A549 (cell line): ENCODE measurements around the gene TTC3. TPM values are rescaled to one million over a fixed set of nuclear protein-coding genes. Genes with fewer than 3 reads are reported as not detected.
A peak's percentile ranks its signal among the peaks of the same experiment; 100 is the strongest.
"Not testable (repeated sequence)": the region's sequence is repeated elsewhere in the genome, so short reads cannot be mapped to it uniquely, and the experiment has no call there.

Source experiments
- ATAC-seq, 2 experiments: fragments of 200-7000 bp in 1 of 2; fragments of >200 bp in 1 of 2; cut with Nextera tagmentation in 1 of 2; cut with Tn5 transposase in 1 of 2; 3 replicates each; pipeline versions ENCODE4 v1.8.0 to v1.9.1; 2018 to 2020; ENCODE audit warnings: mild to moderate bottlenecking in 1 of 2, moderate library complexity in 1 of 2
- CTCF ChIA-PET: fragments of 300-600 bp; sonication (Branson Sonifier 250); formaldehyde crosslinking; extraction: SDS; loops from one replicate; lab custom pipeline; 2021; ENCODE audit warnings: antibody characterized with exemption, inconsistent platforms; lab: Yijun Ruan, JAX
- POLR2A ChIA-PET: fragments of 350-600 bp; formaldehyde crosslinking; extraction: SDS; loops from one replicate; lab custom pipeline; 2021; ENCODE audit warnings: antibody characterized with exemption, inconsistent platforms; lab: Yijun Ruan, JAX
- DNase-seq, 2 experiments: peaks; one replicate each; pipeline versions ENCODE4 v3.0.0 to v3.0.0-alpha.2; 2011 to 2016; ENCODE audit warnings: low read depth in 1 of 2, low spot score in 1 of 2
- FAIRE-seq: peaks from 2 replicates; lab custom pipeline; 2011; peaks lifted over from hg19 to GRCh38; lab: Jason Lieb, UNC
- H3K27ac ChIP-seq, 2 experiments: fragments of >200 bp; sonication (Bioruptor Twin); formaldehyde crosslinking; 3 replicates each; pipeline ENCODE4 v1.5.1; 2016 to 2017
- H3K4me1 ChIP-seq: fragments of >200 bp; sonication (Bioruptor Twin); formaldehyde crosslinking; 3 replicates; pipeline ENCODE4 v1.6.1; 2016
- H3K4me2 ChIP-seq: fragments of >200 bp; sonication (Bioruptor Twin); formaldehyde crosslinking; 3 replicates; pipeline ENCODE4 v1.6.1; 2016
- H3K4me3 ChIP-seq: fragments of >200 bp; sonication (Bioruptor Twin); formaldehyde crosslinking; 3 replicates; pipeline ENCODE4 v1.5.1; 2016
- H3K9me3 ChIP-seq: fragments of >200 bp; sonication (Bioruptor Twin); formaldehyde crosslinking; 3 replicates; pipeline ENCODE4 v1.6.1; 2016
- ATOH8 ChIP-seq: fragments of 250-450 bp; sonication (Bioruptor Pico); IDR thresholded peaks from 2 replicates; pipeline ENCODE4 v1.5.0; 2020; ENCODE audit warnings: low read depth, mild to moderate bottlenecking, moderate library complexity
- CHD2 ChIP-seq: fragments of 150-350 bp; IDR thresholded peaks from 2 replicates; pipeline ENCODE4 v1.6.1; 2014; ENCODE audit warnings: low read length; ENCODE audit not compliant: partially characterized antibody
- CHD4 ChIP-seq: fragments of 200-600 bp; sonication (generic); IDR thresholded peaks from 2 replicates; pipeline ENCODE4 v1.6.1; 2016; ENCODE audit warnings: antibody characterized with exemption, mild to moderate bottlenecking, borderline replicate concordance
- EHF ChIP-seq: fragments of 250-450 bp; sonication (Bioruptor Pico); IDR thresholded peaks from 2 replicates; pipeline ENCODE4 v1.5.0; 2020; ENCODE audit warnings: mild to moderate bottlenecking
- EP300 ChIP-seq, 2 experiments: fragments of >200 bp; sonication (Bioruptor Twin); formaldehyde crosslinking; IDR thresholded peaks; 2 replicates in 1 of 2; 3 replicates in 1 of 2; pipeline ENCODE4 v1.6.1; 2016 to 2017
- FOSB ChIP-seq: fragments of 250-450 bp; sonication (Bioruptor Pico); IDR thresholded peaks from 2 replicates; pipeline ENCODE4 v1.5.0; 2020; ENCODE audit warnings: mild to moderate bottlenecking, moderate library complexity
- GATA3 ChIP-seq: IDR thresholded peaks from 2 replicates; pipeline ENCODE4 v1.6.1; 2012; ENCODE audit warnings: borderline replicate concordance
- HDAC2 ChIP-seq: fragments of 200-600 bp; sonication (generic); IDR thresholded peaks from 2 replicates; pipeline ENCODE4 v1.6.1; 2016
- HEYL ChIP-seq: fragments of 250-450 bp; sonication (Bioruptor Pico); IDR thresholded peaks from 2 replicates; pipeline ENCODE4 v1.8.0; 2021; ENCODE audit warnings: mild to moderate bottlenecking, moderate library complexity
- HOXA7 ChIP-seq: fragments of 250-450 bp; sonication (Bioruptor Pico); IDR thresholded peaks from 2 replicates; pipeline ENCODE4 v1.5.0; 2020; ENCODE audit warnings: mild to moderate bottlenecking, moderate library complexity
- HOXB5 ChIP-seq: fragments of 250-450 bp; sonication (Bioruptor Pico); IDR thresholded peaks from 2 replicates; pipeline ENCODE4 v1.5.0; 2020; ENCODE audit warnings: mild to moderate bottlenecking, moderate library complexity
- JUN ChIP-seq, 2 experiments: fragments of >200 bp; sonication (Bioruptor Twin); formaldehyde crosslinking; IDR thresholded peaks; 2 replicates in 1 of 2; 3 replicates in 1 of 2; pipeline ENCODE4 v1.6.1; 2016 to 2017
- JUNB ChIP-seq: fragments of >200 bp; sonication (Bioruptor Twin); formaldehyde crosslinking; IDR thresholded peaks from 2 replicates; pipeline ENCODE4 v1.6.1; 2016
- KDM5A ChIP-seq: fragments of 200-600 bp; sonication (generic); IDR thresholded peaks from 2 replicates; pipeline ENCODE4 v1.6.1; 2016; ENCODE audit warnings: antibody characterized with exemption, mild to moderate bottlenecking
- MAFK ChIP-seq: fragments of 450-650 bp; IDR thresholded peaks from 2 replicates; pipeline ENCODE4 v1.6.1; 2014; ENCODE audit not compliant: partially characterized antibody
- MYC ChIP-seq: IDR thresholded peaks from 2 replicates; pipeline ENCODE4 v1.6.1; 2012; ENCODE audit warnings: mild to moderate bottlenecking, inconsistent platforms, low read length, improper control_type of control experiment, borderline replicate concordance
- NR3C1 ChIP-seq: fragments of >200 bp; sonication (Bioruptor Twin); formaldehyde crosslinking; IDR thresholded peaks from 3 replicates; pipeline ENCODE4 v1.6.1; 2017
- POLR2A ChIP-seq: IDR thresholded peaks from 2 replicates; pipeline ENCODE4 v1.6.1; 2012; ENCODE audit warnings: mild to moderate bottlenecking, low read length
- POLR2AphosphoS2 ChIP-seq: conservative IDR thresholded peaks from 2 replicates; pipeline ENCODE4 v1.6.1; 2012; ENCODE audit warnings: low read length, improper control_type of control experiment, inconsistent platforms
- RARB ChIP-seq: fragments of 250-450 bp; sonication (Bioruptor Pico); IDR thresholded peaks from 2 replicates; pipeline ENCODE4 v1.8.0; 2021; ENCODE audit warnings: mild to moderate bottlenecking, moderate library complexity
- SMC3 ChIP-seq: fragments of >200 bp; sonication (Bioruptor Twin); formaldehyde crosslinking; IDR thresholded peaks from 3 replicates; pipeline ENCODE4 v1.6.1; 2018; ENCODE audit warnings: inconsistent platforms
- TFCP2L1 ChIP-seq: fragments of 250-450 bp; sonication (Bioruptor Pico); IDR thresholded peaks from 2 replicates; pipeline ENCODE4 v1.5.0; 2021; ENCODE audit warnings: mild to moderate bottlenecking
- TP53 ChIP-seq: fragments of 250-450 bp; sonication (Bioruptor Pico); IDR thresholded peaks from 2 replicates; pipeline ENCODE4 v1.5.0; 2021; ENCODE audit warnings: mild to moderate bottlenecking, moderate library complexity
- USF2 ChIP-seq: fragments of 450-650 bp; IDR thresholded peaks from 2 replicates; pipeline ENCODE4 v1.6.1; 2014; ENCODE audit warnings: antibody characterized with exemption
- ZC3H11A ChIP-seq: fragments of 450-650 bp; IDR thresholded peaks from 2 replicates; pipeline ENCODE4 v1.6.1; 2014; ENCODE audit warnings: antibody characterized with exemption, mild to moderate bottlenecking
- ZFP36 ChIP-seq: fragments of 450-650 bp; IDR thresholded peaks from 2 replicates; pipeline ENCODE4 v1.6.1; 2014; ENCODE audit warnings: borderline replicate concordance; ENCODE audit not compliant: partially characterized antibody
- ZNF302 ChIP-seq: fragments of 250-450 bp; sonication (Bioruptor Pico); IDR thresholded peaks from 2 replicates; pipeline ENCODE4 v1.9.0; 2021; ENCODE audit warnings: inconsistent platforms, mild to moderate bottlenecking, moderate library complexity
- WGBS: methylation state at CpG from one replicate; pipeline ENCODE4 v1.1.6; 2017; ENCODE audit errors: missing lambda C conversion rate; 5-methylcytosine and 5-hydroxymethylcytosine counted together
- polyA plus RNA-seq, 4 experiments: library from polyadenylated mRNA; depleted of rRNA in 3 of 4; stranded (reverse); fragments of >200 nt; fragmentation: RNase III in 1 of 4; extraction: RNeasy Plus Mini Kit Qiagen cat#74134 plus additional on column Dnase treatment in 1 of 4; gene quantifications; 2 replicates in 3 of 4; 3 replicates in 1 of 4; pipeline ENCODE4 v1.2.3, GENCODE V29; 2011 to 2017
- TF ChIP-seq, protein P1 (sequence below): fragments of 200-600 bp; sonication (generic); IDR thresholded peaks from 2 replicates; pipeline ENCODE4 v1.6.1; 2016; ENCODE audit warnings: antibody characterized with exemption, mild to moderate bottlenecking, moderate library complexity
- TF ChIP-seq, protein P2 (sequence below): fragments of 250-450 bp; sonication (Bioruptor Pico); IDR thresholded peaks from 2 replicates; pipeline ENCODE4 v1.5.0; 2021; ENCODE audit warnings: mild to moderate bottlenecking, moderate library complexity, borderline replicate concordance
- TF ChIP-seq, protein P3 (sequence below): IDR thresholded peaks from 2 replicates; pipeline ENCODE4 v1.6.1; 2012; ENCODE audit warnings: low read depth, borderline replicate concordance

TTC3 gene
- polyA plus RNA-seq, 2 of the 4 experiments (the other 2 are of a cell fraction) = 34.2 to 62.2 TPM

DNA sequence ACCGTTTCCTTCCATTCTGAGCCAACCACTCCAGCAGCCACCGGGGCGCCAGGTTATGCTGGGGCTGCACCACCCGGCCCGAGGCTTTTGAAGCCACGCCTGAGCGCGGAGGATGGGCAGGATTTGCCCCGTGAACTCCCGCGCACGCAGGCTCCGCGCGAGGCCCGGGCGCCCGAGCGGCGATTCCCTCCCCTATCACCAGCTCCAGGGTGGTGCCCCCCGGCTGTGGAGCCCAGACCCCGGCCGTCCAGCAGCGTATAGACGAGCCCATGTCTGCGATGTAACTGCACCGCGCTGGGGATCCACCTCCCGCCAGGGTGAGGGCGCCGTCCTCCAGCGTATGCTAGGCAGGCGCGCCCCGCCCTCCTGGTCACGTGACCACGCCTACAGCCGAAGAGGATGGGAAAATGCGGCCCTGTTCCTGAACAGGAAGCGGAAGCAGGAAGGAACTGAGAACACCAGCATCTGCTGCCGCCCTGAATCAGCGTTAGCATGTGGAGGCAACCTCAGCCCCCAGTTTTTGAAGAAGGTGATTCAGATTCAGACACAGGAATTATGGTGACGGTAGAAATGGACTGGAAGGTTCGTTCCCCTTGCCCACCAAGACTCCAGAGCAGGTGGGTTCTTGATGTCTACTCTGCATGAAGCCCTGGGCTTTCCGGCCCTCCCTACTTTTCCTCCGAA lies 148.1 kb downstream of the TTC3 start (continued):
- TF ChIP-seq ATOH8 (CRISPR knock-in tag) (peak; percentile 54; the same call in 1 of the 2 replicates), GATA3 (no peak), FOSB (CRISPR knock-in tag) (no peak), POLR2A (peak; percentile 94), SMC3 (0 out of 3 replicates have a peak, but pooled peaks have one; percentile 6), CHD4 (no peak), HOXA7 (CRISPR knock-in tag) (no peak), TP53 (0 out of 2 replicates have a peak, but pooled peaks have one; percentile 12), EP300 (IDR thresholded peaks at IDR 0.05) (no peak), RARB (CRISPR knock-in tag) (no peak), MAFK (peak; percentile 2), ZNF302 (CRISPR knock-in tag) (no peak), HOXB5 (CRISPR knock-in tag) (no peak), KDM5A (peak; percentile 65), ZFP36 (no peak), CHD2 (no peak), POLR2AphosphoS2 (no peak), ZC3H11A (no peak), TFCP2L1 (CRISPR knock-in tag) (0 out of 2 replicates have a peak, but pooled peaks have one; percentile 59), EHF (CRISPR knock-in tag) (peak; percentile 26; the same call in 1 of the 2 replicates), HEYL (no peak), NR3C1 (no peak), JUNB (no peak), JUN (IDR thresholded peaks at IDR 0.05) (peak in 1 of 2 experiments; percentile 81; a peak in 2 of 5 replicates), USF2 (peak; percentile 96), HDAC2 (no peak), MYC (no peak; the same call in 1 of the 2 replicates)
- TF ChIP-seq, protein P1, sequence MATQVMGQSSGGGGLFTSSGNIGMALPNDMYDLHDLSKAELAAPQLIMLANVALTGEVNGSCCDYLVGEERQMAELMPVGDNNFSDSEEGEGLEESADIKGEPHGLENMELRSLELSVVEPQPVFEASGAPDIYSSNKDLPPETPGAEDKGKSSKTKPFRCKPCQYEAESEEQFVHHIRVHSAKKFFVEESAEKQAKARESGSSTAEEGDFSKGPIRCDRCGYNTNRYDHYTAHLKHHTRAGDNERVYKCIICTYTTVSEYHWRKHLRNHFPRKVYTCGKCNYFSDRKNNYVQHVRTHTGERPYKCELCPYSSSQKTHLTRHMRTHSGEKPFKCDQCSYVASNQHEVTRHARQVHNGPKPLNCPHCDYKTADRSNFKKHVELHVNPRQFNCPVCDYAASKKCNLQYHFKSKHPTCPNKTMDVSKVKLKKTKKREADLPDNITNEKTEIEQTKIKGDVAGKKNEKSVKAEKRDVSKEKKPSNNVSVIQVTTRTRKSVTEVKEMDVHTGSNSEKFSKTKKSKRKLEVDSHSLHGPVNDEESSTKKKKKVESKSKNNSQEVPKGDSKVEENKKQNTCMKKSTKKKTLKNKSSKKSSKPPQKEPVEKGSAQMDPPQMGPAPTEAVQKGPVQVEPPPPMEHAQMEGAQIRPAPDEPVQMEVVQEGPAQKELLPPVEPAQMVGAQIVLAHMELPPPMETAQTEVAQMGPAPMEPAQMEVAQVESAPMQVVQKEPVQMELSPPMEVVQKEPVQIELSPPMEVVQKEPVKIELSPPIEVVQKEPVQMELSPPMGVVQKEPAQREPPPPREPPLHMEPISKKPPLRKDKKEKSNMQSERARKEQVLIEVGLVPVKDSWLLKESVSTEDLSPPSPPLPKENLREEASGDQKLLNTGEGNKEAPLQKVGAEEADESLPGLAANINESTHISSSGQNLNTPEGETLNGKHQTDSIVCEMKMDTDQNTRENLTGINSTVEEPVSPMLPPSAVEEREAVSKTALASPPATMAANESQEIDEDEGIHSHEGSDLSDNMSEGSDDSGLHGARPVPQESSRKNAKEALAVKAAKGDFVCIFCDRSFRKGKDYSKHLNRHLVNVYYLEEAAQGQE = peak; percentile 29; the same call in 1 of the 2 replicates
- TF ChIP-seq, protein P2, sequence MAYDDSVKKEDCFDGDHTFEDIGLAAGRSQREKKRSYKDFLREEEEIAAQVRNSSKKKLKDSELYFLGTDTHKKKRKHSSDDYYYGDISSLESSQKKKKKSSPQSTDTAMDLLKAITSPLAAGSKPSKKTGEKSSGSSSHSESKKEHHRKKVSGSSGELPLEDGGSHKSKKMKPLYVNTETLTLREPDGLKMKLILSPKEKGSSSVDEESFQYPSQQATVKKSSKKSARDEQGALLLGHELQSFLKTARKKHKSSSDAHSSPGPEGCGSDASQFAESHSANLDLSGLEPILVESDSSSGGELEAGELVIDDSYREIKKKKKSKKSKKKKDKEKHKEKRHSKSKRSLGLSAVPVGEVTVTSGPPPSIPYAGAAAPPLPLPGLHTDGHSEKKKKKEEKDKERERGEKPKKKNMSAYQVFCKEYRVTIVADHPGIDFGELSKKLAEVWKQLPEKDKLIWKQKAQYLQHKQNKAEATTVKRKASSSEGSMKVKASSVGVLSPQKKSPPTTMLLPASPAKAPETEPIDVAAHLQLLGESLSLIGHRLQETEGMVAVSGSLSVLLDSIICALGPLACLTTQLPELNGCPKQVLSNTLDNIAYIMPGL (CRISPR knock-in tag) = no peak
- TF ChIP-seq, protein P3, sequence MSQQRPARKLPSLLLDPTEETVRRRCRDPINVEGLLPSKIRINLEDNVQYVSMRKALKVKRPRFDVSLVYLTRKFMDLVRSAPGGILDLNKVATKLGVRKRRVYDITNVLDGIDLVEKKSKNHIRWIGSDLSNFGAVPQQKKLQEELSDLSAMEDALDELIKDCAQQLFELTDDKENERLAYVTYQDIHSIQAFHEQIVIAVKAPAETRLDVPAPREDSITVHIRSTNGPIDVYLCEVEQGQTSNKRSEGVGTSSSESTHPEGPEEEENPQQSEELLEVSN = peak; percentile 91

DNA sequence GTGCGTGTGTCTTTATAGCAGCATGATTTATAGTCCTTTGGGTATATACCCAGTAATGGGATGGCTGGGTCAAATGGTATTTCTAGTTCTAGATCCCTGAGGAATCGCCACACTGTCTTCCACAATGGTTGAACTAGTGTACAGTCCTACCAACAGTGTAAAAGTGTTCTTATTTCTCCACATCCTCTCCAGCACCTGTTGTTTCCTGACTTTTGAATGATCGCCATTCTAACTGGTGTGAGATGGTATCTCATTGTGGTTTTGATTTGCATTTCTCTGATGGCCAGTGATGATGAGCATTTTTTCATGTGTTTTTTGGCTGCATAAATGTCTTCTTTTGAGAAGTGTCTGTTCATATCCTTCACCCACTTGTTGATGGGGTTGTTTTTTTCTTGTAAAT lies 149.2 kb downstream of the TTC3 start:
- DNase-seq, ATAC-seq, POLR2A ChIA-PET, H3K9me3 ChIP-seq, H3K4me1 ChIP-seq, FAIRE-seq, H3K27ac ChIP-seq, H3K4me2 ChIP-seq, H3K4me3 ChIP-seq, CTCF ChIA-PET: not testable (repeated sequence)
- 87% methylated on average over 3 of the region's 3 CpGs for WGBS
